CD4-positive, alpha-beta T cell treated with Interleukin-17A for 4 hours (primary cell): ENCODE data around the gene SPTBN4.
A peak's percentile ranks its signal among the peaks of the same experiment; 100 is the strongest.
"Not testable (repeated sequence)": the region's sequence is repeated elsewhere in the genome, so short reads cannot be mapped to it uniquely, and the experiment has no call there.

ENCODE experiments used
- DNase-seq: peaks from one replicate; pipeline ENCODE4 v3.0.0-alpha.2; 2020; ENCODE audit warnings: mixed read lengths

Gene SPTBN4

GRCh38 chr19:40442328-40443130, 24.3 kb upstream of the SPTBN4 start:
- no peak for DNase-seq

GRCh38 chr19:40443131-40443999, 23.4 kb upstream of the SPTBN4 start:
- DNase-seq: peak; percentile 100

- peak; percentile 98 for DNase-seq
Measured at GRCh38 chr19:40444000-40444824, 22.6 kb upstream of the SPTBN4 start, which contains the start of gene SERTAD3. Gene SERTAD3, minus strand, starts transcription at chr19:40444335. Its CDS starts 2,255 bp downstream, at chr19:40442080.

GRCh38 chr19:40444825-40445312, 21.9 kb upstream of the SPTBN4 start:
- no peak for DNase-seq

GRCh38 chr19:40445780-40446262, 21.0 kb upstream of the SPTBN4 start:
- DNase-seq: no peak

- DNase-seq: no peak
Measured at GRCh38 chr19:40446263-40446784, 20.5 kb upstream of the SPTBN4 start.

- DNase-seq: no peak
Measured at GRCh38 chr19:40449506-40449905, 17.3 kb upstream of the SPTBN4 start.

GRCh38 chr19:40450664-40451063, 16.1 kb upstream of the SPTBN4 start:
- DNase-seq: no peak

- DNase-seq: no peak
Measured at GRCh38 chr19:40452016-40452415, 14.8 kb upstream of the SPTBN4 start.

- no peak for DNase-seq
Measured at GRCh38 chr19:40453151-40453735, 13.6 kb upstream of the SPTBN4 start.

- DNase-seq: not testable (repeated sequence)
Measured at GRCh38 chr19:40453943-40454342, 12.9 kb upstream of the SPTBN4 start.

- DNase-seq: no peak
Measured at GRCh38 chr19:40457048-40457447, 9.8 kb upstream of the SPTBN4 start.

- no peak for DNase-seq
Measured at GRCh38 chr19:40457953-40458596, 8.7 kb upstream of the SPTBN4 start.

GRCh38 chr19:40458597-40458974, 8.2 kb upstream of the SPTBN4 start:
- DNase-seq: no peak

GRCh38 chr19:40460185-40460584, 6.6 kb upstream of the SPTBN4 start:
- DNase-seq: no peak

- DNase-seq: no peak
Measured at GRCh38 chr19:40461669-40462221, 5.1 kb upstream of the SPTBN4 start.

GRCh38 chr19:40463587-40464037, 3.2 kb upstream of the SPTBN4 start:
- DNase-seq: not testable (repeated sequence)

- DNase-seq: peak; percentile 83
Measured at GRCh38 chr19:40464059-40465024, 2.5 kb upstream of the SPTBN4 start.

GRCh38 chr19:40465025-40465556, 1.7 kb upstream of the SPTBN4 start:
- DNase-seq: no peak
